A549 (cell line): ENCODE measurements around the gene ARHGAP12.

Experiments
- BHLHE40 ChIP-seq: IDR thresholded peaks from 2 replicates; pipeline ENCODE4 v1.6.1; 2012; ENCODE audit warnings: low read depth, low read length, inconsistent platforms
- CEBPB ChIP-seq, 2 experiments: fragments of >200 bp in 1 of 2; sonication (Bioruptor Twin) in 1 of 2; formaldehyde crosslinking in 1 of 2; IDR thresholded peaks; 2 replicates each; pipeline ENCODE4 v1.6.1; 2012 to 2016
- CHD2 ChIP-seq: fragments of 150-350 bp; IDR thresholded peaks from 2 replicates; pipeline ENCODE4 v1.6.1; 2014; ENCODE audit warnings: low read length; ENCODE audit not compliant: partially characterized antibody
- EP300 ChIP-seq, 2 experiments: fragments of >200 bp; sonication (Bioruptor Twin); formaldehyde crosslinking; IDR thresholded peaks; 2 replicates in 1 of 2; 3 replicates in 1 of 2; pipeline ENCODE4 v1.6.1; 2016 to 2017
- ESRRA ChIP-seq: fragments of 150-350 bp; IDR thresholded peaks from 2 replicates; pipeline ENCODE4 v1.6.1; 2014; ENCODE audit warnings: mild to moderate bottlenecking, low read length, borderline replicate concordance
- HDAC2 ChIP-seq: fragments of 200-600 bp; sonication (generic); IDR thresholded peaks from 2 replicates; pipeline ENCODE4 v1.6.1; 2016
- HOXA7 ChIP-seq: fragments of 250-450 bp; sonication (Bioruptor Pico); IDR thresholded peaks from 2 replicates; pipeline ENCODE4 v1.5.0; 2020; ENCODE audit warnings: mild to moderate bottlenecking, moderate library complexity
- JUNB ChIP-seq: fragments of >200 bp; sonication (Bioruptor Twin); formaldehyde crosslinking; IDR thresholded peaks from 2 replicates; pipeline ENCODE4 v1.6.1; 2016
- KDM1A ChIP-seq: fragments of 200-600 bp; sonication (generic); IDR thresholded peaks from 2 replicates; pipeline ENCODE4 v1.6.1; 2016; ENCODE audit warnings: low read depth, mild to moderate bottlenecking
- POLR2A ChIP-seq: IDR thresholded peaks from 2 replicates; pipeline ENCODE4 v1.6.1; 2012; ENCODE audit warnings: mild to moderate bottlenecking, low read length
- TP53 ChIP-seq: fragments of 250-450 bp; sonication (Bioruptor Pico); IDR thresholded peaks from 2 replicates; pipeline ENCODE4 v1.5.0; 2021; ENCODE audit warnings: mild to moderate bottlenecking, moderate library complexity
- TF ChIP-seq, protein P1 (sequence below): fragments of >200 bp; sonication (Bioruptor Twin); formaldehyde crosslinking; IDR thresholded peaks from 3 replicates; pipeline ENCODE4 v1.5.1; 2016
- TF ChIP-seq, protein P2 (sequence below): IDR thresholded peaks from 2 replicates; pipeline ENCODE4 v1.6.1; 2012
- TF ChIP-seq, protein P3 (sequence below): IDR thresholded peaks from 2 replicates; pipeline ENCODE4 v1.6.1; 2012

DNA sequence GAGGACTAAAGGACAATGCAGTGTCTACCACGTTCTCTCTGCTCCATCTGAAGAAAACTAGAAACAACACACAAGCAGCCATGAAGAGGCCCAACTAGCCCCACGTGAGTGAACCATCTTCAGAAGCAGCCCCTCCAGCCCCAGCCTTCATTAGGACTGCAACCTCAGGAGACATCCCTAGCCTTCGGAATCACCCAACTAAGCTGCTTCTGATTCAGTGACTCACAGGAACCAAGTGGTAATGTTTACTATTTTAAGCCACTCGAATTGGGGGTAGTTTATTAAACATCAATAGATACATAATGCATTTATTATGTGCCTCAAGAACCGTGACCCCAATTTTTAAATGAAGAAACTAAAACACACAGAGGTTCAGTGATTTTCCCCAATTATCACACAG, 22.6 kb downstream of the ARHGAP12 start:
- no peak for TF ChIP-seq EP300 (IDR thresholded peaks at IDR 0.05)
- no peak for TF ChIP-seq HOXA7 (CRISPR knock-in tag)
- TF ChIP-seq, protein P1, sequence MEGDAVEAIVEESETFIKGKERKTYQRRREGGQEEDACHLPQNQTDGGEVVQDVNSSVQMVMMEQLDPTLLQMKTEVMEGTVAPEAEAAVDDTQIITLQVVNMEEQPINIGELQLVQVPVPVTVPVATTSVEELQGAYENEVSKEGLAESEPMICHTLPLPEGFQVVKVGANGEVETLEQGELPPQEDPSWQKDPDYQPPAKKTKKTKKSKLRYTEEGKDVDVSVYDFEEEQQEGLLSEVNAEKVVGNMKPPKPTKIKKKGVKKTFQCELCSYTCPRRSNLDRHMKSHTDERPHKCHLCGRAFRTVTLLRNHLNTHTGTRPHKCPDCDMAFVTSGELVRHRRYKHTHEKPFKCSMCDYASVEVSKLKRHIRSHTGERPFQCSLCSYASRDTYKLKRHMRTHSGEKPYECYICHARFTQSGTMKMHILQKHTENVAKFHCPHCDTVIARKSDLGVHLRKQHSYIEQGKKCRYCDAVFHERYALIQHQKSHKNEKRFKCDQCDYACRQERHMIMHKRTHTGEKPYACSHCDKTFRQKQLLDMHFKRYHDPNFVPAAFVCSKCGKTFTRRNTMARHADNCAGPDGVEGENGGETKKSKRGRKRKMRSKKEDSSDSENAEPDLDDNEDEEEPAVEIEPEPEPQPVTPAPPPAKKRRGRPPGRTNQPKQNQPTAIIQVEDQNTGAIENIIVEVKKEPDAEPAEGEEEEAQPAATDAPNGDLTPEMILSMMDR, result no peak
- no peak for TF ChIP-seq POLR2A
- no peak for TF ChIP-seq CEBPB (IDR thresholded peaks at IDR 0.05)
- TF ChIP-seq, protein P2, sequence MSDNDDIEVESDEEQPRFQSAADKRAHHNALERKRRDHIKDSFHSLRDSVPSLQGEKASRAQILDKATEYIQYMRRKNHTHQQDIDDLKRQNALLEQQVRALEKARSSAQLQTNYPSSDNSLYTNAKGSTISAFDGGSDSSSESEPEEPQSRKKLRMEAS, result no peak
- TF ChIP-seq BHLHE40, result no peak
- no peak for TF ChIP-seq ESRRA
- no peak for TF ChIP-seq KDM1A
- TF ChIP-seq JUNB, result no peak
- no peak for TF ChIP-seq CHD2
- TF ChIP-seq, protein P3, sequence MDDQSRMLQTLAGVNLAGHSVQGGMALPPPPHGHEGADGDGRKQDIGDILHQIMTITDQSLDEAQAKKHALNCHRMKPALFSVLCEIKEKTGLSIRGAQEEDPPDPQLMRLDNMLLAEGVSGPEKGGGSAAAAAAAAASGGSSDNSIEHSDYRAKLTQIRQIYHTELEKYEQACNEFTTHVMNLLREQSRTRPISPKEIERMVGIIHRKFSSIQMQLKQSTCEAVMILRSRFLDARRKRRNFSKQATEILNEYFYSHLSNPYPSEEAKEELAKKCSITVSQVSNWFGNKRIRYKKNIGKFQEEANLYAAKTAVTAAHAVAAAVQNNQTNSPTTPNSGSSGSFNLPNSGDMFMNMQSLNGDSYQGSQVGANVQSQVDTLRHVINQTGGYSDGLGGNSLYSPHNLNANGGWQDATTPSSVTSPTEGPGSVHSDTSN, result no peak
- no peak for TF ChIP-seq HDAC2
- no peak for TF ChIP-seq TP53 (CRISPR knock-in tag)
